ENCODE data around the gene PLVAP.

GRCh38 chr19:17359905-17360800 lies 17.0 kb downstream of the PLVAP start:
- TF ChIP-seq POLR2A (IDR thresholded peaks at IDR 0.05; ENCODE audit: low read length) (no peak), GATA1 (IDR thresholded peaks at IDR 0.05; ENCODE audit: low read depth, low read length) (no peak)

All from erythroblast (primary cell).